22Rv1 (cell line): ENCODE data around the gene TRMU.

Experiments used
- H3K27ac ChIP-seq: fragments of 450-650 bp; 2 replicates; pipeline ENCODE4 v1.5.1; 2017
- ZFX ChIP-seq: fragments of 450-650 bp; IDR thresholded peaks from 2 replicates; pipeline ENCODE4 v1.6.1; 2017; ENCODE audit warnings: antibody characterized with exemption, borderline replicate concordance
- TF ChIP-seq, protein P1 (sequence below): fragments of 450-650 bp; IDR thresholded peaks from 2 replicates; pipeline ENCODE4 v1.5.1; 2017; ENCODE audit warnings: mild to moderate bottlenecking

TRMU gene

GRCh38 chr22:46368871-46369715, 33.6 kb downstream of the TRMU start:
- H3K27ac ChIP-seq = no peak overlapping the region
- no peak for TF ChIP-seq ZFX
- TF ChIP-seq, protein P1, sequence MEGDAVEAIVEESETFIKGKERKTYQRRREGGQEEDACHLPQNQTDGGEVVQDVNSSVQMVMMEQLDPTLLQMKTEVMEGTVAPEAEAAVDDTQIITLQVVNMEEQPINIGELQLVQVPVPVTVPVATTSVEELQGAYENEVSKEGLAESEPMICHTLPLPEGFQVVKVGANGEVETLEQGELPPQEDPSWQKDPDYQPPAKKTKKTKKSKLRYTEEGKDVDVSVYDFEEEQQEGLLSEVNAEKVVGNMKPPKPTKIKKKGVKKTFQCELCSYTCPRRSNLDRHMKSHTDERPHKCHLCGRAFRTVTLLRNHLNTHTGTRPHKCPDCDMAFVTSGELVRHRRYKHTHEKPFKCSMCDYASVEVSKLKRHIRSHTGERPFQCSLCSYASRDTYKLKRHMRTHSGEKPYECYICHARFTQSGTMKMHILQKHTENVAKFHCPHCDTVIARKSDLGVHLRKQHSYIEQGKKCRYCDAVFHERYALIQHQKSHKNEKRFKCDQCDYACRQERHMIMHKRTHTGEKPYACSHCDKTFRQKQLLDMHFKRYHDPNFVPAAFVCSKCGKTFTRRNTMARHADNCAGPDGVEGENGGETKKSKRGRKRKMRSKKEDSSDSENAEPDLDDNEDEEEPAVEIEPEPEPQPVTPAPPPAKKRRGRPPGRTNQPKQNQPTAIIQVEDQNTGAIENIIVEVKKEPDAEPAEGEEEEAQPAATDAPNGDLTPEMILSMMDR = no peak

DNA sequence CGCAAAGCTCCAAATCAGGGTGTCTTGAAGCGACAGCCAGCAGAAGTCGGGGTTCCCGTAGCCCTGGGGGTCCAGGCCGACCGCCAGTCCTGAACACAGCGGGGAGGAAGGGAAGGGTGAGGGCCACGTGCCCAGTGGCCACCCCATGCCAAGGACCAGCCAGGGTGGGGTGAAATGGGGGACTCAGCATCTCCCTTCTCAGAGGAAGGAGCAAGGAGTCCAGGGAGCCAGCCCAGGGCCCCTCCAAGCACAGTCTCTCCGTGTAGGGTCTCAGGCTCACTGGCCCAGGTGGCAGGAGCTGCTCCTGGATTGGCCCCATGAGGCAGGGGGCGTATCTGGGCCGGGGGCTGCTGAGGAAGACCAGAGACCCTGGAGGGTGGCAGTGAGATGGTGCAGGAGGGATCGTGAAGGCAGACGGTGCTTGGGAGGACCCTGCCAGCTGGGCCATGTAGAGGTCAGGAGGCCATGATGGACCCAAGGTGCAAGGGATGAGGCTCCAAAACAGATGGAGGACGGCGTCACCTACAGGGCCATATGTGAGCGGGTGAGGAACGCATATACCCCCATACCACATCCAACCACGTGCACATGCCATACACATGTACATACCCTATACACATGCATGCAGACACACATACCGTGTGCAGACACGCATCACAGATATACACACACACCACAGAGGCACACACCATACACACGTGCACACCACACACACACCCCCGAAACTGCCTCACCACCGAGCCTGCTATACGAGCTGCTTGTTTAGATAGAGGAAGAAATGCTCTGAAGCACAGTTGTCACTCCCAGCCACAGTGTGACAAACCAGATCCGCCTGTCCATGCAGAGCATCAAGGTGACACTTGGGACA, 34.4 kb downstream of the TRMU start:
- peak overlapping the region; percentile 61 for H3K27ac ChIP-seq
- TF ChIP-seq, protein P1 = no peak
- no peak for TF ChIP-seq ZFX

DNA sequence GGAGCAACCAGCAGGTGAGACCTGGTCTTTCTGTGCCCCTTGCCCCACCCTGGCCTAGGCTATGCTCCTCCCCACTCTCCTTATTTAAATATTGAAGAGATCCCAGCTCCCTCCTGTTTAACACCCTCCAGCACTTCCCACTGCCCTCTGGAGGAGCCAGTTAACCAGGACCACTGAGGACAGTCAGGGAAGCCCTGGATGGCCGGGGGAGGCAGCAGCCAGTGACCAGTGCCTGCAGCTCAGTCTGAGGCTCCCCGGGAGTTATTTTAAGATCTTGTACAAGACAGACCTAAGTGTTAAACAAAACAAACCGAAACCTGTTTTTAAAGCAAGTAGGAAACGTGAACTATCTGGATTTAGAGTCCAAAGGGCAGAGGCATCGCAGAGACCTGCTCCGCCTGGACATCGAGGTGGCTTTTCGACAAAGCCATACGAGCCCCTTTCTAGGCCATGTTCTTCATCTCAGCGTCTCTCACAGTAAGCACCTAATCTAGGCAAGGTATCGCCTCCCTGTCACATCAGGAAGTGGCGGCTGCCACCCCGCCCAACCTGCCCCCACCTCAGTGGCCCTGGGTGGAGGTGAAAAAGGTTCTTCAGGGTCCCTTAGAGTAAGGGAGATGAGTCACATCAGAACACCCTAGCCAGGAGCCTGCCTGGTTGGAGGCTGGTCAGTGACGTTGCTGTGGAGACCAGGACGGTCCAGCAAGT, 35.2 kb downstream of the TRMU start:
- peak overlapping the region; percentile 61 for H3K27ac ChIP-seq

GRCh38 chr22:46371623-46372226, 36.2 kb downstream of the TRMU start:
- H3K27ac ChIP-seq = no peak overlapping the region
- TF ChIP-seq ZFX = no peak
- TF ChIP-seq, protein P1 = no peak

More for the DNA sequence above, 35.2 kb downstream of the TRMU start:
- no peak for TF ChIP-seq ZFX
- TF ChIP-seq, protein P1 = peak; percentile 8; the same call in 1 of the 2 replicates

DNA sequence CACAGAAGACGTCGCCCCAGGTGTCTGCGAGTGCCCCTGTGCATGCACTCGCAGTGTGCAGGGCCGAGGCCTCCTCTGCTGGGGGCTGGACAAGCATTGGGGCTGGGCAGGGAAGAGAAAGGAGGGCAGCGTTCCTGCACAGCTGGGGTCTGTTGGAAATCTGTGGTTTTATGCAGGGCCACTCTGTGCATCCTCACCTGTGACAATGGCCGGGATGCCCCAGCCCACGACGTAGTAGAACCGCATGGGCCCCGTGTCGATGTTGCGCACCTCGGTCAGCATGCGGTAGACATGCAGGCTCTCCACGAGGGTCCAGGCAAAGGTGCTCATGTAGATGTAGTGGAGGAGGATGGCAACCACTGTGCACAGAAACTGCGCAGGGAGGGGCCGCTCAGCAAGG, 37.2 kb downstream of the TRMU start:
- no peak overlapping the region for H3K27ac ChIP-seq
- TF ChIP-seq, protein P1 = no peak
- TF ChIP-seq ZFX = no peak

GRCh38 chr22:46373159-46373558, 37.6 kb downstream of the TRMU start:
- no peak overlapping the region for H3K27ac ChIP-seq
- TF ChIP-seq ZFX = no peak
- TF ChIP-seq, protein P1 = no peak
